NCI-H82 treated with DMSO at 0.1 percent for 48 hours (cell line): ENCODE data around the gene STRN3.
A peak's percentile ranks its signal among the peaks of the same experiment; 100 is the strongest.

Source experiments
- DNase-seq: peaks from one replicate; lab custom pipeline; 2025; ENCODE audit not compliant: unreplicated experiment; lab: John Stamatoyannopoulos, UW

STRN3 gene

GRCh38 chr14:31038521-31039166, 12.5 kb upstream of the STRN3 start:
- no peak for DNase-seq

DNA sequence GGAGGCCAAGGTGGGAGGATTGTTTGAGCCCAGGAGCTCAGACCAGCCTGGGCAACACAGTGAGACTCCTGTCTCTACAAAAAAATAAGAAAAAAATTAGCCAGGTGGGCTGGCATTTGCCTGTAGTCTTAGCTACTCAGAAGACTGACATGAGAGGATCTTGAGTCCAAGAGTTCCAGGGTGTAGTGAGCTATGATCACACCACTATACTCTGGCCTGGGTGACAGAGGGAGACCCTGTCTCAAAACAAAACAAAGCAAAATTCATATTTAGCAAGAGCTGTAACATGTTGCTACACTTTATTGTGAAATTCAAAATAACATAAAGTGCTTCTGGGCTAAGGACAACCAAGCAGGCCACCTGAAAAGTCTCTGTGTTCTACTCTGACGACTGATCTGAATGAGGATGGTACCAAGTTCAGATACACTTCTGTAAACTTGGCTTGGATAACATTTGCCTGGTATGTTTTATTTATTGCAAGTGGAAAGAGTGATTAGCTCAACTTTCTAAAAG, 11.6 kb upstream of the STRN3 start:
- DNase-seq = no peak

DNA sequence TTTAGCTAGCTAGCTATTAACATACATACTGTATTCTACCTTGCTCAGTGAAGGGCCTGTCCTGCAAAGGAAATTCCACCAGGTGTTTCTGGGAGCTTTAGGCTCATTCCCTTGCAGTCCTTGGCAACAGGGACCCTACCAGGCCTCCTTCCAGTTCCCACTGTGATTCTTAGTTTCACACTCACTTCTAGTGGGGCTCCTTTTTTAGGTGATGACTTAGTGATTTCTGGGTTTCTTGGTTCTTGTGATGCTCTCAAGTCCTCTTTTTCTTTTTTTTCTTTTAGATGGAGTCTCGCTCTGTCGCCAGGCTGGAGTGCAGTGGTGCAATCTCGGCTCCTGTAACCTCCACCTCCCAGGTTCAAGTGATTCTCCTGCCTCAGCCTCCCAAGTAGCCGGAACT, 10.4 kb upstream of the STRN3 start:
- DNase-seq = no peak

GRCh38 chr14:31030469-31030868, 4.3 kb upstream of the STRN3 start:
- DNase-seq = no peak

GRCh38 chr14:31029016-31029970, 3.1 kb upstream of the STRN3 start:
- no peak for DNase-seq

DNA sequence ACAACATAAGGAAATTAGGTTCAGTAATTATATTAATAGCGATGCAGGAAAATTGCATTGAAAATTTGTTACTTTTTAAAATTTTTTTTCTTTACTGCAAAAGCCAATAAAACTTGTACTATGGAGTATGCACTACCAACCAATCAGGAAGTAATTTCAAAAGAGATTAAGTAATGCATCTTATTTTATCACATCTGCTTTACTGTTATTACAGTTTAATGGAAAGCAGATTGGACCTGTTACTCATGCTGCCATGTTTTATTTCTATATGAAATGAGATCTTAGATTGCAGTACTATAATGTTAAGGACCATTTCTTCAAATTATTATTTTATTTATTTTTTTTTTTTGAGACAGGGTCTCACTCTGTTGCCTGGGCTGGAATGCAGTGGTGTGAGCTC, 1.7 kb upstream of the STRN3 start:
- no peak for DNase-seq

DNA sequence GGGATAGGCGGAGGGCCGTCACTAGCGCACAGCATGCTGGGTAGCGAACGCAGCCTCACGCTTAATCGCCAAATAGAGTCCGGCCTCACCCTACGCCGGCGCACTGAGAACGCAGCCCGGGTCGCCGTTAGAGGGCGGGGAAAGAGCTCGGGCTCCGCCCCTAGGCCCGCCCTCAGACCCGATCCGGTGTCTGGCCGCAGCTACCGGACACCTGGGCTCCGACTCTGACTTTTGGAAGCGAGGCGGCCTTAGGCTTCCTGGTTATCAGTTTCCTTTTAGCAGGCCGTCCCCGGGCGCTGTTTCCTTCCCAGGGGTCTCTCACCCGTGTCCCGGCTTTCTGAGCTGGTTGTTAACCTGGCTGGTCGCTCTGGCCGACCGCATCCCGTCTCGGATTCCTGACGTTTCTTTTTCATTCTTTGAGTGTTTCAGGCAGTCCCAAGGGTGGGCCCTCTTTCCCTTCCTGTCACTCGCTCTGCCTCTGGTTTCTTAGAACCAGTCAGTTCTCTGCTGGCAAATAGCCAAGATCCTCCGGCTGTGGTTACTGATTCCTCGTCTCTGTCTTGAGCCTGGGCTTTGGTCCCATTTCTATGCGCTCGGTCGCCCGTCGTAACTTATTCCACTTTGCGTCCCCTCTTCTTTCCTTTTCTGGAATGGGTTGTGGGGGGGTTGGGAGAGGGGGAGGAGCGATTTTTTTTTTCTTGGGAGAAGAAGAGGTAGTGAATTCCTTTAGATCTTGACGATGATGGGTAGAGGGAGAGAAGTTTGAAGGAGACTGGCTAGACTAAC, 464 bp upstream of the STRN3 start:
- peak; percentile 80 for DNase-seq

DNA sequence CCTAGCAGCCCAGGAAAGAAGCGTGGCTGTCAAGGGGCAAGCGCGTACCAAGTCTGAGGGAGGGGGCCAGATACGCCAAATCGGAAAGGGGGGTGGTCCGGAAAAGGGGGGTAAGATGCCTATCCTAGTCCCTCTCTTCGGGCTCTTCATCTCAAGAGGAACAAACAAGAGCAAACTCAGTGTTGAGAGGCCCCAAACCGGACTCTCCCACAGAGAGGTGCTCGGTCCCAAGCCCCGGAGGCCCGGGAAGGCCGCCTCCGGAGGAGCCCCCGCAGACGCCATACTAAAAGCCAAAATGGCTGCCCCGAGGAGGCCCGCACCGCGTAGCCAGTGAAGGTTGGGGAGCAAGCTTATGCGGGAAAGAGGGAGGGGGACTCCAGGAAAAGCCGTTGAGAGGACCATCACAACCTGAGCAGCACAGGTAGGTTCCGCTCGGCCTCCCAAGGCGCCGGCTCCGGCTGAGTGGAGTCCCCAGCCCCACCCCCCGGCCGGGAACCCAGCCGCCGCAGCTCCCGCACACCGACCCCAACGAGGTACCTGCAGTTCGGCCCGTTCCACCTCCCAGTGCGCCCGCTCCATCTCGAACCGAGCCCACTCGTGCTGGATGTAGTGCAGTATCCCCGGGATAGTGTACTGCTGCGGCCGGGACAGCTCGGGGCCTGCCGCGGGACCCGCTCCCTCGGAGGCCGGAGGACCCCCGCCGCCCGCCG, 657 bp downstream of the STRN3 start, which contains the start of gene AP4S1:
TSS of gene AP4S1 (plus strand) at position 283 of the 710 bp plus-strand sequence. CDS start 40,548 bp downstream, outside the sequence.
- peak; percentile 5 for DNase-seq

DNA sequence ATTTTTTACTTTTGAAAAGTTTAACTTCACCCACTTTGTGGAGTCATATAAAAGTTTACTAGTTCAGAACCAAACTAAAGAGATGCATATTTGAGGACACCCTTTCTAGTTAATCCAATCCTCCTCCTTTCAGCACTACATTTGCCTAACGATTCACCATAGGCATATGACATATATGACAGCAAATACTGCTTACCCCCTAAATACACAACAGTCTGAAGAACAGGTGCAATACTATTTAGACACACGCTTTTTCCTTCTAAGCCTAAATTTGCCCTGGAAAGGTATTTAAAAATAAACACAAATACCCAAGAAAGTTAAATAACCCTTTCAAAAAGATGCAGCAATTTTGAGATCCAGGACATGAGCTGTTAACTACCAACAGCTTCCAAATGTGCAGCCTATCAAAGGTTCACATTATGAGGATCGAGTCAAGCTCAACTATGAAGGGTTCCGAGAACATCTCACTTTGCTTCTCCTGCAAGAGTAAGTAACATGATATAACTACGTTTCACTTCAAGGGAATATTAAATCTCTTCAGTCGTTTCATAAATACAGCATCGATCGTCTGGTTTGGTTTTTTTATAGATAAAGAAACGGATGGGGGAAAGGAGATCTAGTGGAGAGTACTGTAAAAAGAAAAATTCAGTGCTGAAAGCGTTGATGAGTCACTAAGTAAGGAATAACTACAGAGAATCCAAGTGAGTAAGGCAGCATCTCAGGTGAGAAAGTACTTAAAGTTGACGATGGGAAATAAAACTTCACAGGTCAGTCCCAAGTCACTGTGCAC, 1.4 kb downstream of the STRN3 start:
- no peak for DNase-seq

- no peak for DNase-seq
Measured at GRCh38 chr14:31024010-31024480, 2.1 kb downstream of the STRN3 start.

DNA sequence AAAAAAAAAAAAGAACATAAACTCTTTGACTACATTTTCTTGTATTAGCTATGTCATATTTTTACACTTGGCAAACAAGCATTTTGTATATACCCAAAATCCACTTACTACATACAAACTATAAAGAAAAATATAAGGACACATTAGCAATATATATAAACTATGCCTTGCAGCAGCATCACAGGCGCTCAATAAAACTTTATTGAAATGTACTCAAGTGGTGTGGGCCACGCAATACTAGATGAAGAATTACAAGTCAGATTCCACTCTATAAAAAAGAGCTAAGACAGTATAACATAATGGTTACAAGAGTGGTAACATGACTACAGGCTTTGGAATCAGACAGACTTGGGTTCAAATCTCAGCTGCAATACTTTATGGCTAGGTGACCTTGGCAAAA, 3.8 kb downstream of the STRN3 start:
- DNase-seq = no peak

DNA sequence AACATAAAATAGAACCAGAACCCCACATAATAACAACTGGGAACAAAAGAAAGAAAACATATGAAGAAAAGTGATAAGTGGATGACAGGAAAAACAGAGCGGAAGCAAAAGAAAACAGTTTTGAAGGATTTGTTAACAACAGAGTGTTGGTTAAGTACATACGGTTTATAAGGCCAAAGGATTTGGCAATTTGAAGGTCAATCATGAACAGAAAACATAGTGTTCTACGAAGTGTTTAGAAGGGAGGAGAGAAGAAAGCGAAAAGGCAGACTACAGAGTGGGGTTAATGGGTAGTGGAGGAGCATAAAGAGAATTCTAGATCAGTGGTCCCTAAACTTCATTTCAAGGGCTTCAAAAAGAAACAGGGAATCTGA, 4.6 kb downstream of the STRN3 start:
- DNase-seq = no peak

GRCh38 chr14:31020834-31021575, 5.2 kb downstream of the STRN3 start:
- no peak for DNase-seq

DNA sequence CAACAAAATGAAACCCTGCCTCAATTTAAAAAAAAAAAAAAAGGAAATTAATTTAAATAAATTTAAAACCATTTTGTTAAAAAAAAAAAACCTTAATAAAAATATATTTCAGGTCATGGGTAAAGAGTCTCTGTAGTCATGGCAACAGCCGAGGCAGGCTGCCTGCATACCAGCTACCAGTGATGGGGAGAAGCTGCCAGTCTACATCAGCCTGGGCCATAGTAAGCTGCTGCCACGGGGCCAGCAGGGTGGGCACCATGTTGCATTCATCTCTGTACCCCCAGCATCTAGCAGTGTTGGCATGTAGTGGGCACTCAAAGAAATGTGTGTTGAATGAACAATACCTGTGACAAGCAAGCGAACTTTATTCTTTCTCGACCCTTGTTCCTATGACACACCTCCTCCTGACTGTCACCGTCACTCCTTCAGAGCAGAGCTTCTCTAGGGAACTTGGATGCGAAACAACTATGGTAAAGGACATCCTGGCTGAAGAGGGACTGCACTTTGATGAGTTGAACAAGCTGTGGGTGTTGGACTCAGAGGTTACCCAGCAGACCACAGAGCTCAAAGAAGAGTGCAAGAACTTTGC, 8.0 kb downstream of the STRN3 start:
- no peak for DNase-seq

DNA sequence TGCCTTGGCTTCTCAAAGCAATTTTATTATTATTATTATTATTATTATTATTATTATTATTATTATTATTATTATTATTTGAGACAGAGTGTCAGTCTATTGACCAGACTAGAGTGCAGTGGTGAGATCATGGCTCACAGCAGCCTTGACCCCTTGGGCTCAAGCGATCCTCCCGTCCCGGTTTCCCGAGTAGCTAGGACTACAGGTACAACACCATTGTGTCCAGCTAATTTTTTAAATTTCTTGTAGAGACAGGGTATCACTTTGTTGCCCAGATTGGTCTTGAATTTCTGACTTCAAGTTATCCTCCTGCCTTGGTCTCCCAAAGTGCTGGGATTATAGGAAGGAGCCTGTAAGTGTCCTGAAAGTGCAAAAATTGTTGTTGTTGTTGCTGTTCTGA, 12.3 kb downstream of the STRN3 start:
- DNase-seq = no peak

DNA sequence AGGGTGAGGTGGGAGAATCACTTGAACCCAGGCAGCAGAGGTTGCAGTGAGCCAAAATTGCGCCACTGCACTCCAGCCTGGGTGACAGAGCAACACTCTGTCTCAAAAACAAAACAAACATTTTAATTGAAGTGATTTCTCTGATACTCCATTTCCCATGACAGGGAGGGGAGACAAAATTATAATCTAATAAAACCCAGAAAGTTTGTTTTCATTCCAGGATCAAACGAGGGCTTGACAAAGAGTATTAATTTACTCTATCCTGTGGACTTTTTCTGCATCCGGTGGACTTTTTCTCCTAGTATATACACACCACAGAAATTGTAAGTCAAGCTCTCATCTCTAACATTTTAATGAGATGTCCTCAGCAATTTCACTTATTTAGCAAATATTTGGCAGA, 15.2 kb downstream of the STRN3 start:
- DNase-seq = no peak

DNA sequence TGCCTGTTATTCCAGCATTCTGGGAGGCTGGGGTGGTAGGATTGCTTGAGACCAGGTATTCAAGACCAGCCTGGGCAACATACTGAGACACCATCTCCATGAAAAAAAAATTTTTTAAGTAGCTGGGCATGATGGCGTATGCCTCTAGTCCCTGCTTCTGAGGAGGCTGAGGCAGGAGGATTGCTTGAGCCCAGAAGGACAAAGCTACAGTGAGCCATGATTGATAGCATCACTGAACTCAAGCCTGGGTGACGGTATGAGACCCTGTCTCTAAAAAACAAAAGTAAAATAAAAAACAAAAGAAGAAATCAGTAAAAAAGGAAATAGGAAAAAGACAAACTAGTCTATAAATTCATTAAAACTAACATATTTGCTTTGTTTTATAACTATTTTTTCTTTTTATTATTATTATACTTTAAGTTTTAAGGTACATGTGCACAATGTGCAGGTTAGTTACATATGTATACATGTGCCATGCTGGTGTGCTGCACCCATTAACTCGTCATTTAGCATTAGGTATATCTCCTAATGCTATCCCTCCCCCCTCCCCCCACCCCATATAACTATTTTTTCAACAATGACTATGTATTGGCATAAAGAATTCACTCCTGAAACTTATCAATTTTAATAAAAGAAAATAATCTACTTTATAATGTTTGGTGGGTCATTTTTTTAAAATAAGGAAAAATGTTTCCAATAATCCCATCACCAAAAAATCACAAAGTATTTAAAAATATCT, 16.2 kb downstream of the STRN3 start:
- DNase-seq = no peak

DNA sequence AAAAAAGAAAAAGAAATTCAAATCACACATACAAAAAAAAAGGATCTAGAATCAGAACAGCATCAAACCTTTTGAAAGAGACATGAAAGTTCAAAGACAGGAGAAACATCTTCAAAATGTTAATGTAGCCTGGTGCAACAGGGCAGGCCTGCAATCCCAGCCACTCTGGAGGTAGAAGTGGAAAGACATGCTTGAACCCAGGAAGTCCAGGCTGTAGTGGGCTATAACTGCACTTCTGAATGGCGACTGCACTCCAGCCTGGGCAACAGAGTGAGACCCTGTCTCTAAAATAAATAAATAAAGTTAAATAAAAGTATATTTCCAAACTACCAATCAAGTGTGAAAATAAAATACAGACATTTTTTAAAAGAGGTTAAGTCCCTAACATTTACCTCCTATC, 19.5 kb downstream of the STRN3 start:
- DNase-seq = no peak
